Measurements from ENCODE around the gene MEGF11.
A peak's percentile ranks its signal among the peaks of the same experiment; 100 is the strongest.

MEGF11 gene

DNA sequence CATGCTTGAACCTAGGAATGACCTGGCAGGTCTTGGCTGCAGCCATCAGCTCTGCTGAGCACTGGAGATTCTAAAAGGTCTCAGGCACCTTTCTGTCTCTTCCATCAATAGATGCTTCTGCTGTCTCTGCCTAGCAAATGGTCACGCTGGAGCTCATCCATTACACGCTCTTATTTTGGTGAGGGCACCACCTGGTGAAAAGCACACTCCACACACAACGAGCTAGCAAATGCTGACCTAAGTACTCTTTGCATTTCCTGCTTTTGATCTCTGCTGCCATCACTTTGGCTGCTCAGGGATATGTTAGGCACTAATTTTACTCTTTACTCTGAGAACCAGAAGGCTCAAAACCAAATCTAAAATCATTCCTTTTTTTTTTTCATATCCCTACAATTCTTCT is 293.0 kb downstream of the MEGF11 start:
- DNase-seq, result no peak

DNA sequence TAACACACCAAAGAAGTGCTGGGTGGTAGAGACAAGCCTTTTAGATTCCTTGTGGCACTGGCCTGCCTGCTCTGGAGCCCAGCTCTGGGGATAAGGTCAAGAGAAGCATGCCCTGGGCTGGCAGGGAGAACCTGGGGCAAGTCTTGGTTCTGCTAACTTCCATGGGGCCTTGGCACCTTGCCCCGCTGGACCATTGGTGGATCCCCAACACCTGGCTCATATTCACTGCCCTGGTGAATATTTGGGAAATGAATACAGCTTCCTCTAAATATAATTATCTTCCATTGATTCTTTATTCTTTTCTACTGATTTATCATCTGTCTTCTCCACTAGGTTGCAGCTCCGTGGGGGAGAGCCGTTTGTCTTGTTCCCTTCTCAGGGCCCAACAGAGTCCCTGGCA is 294.7 kb downstream of the MEGF11 start:
- DNase-seq, result no peak

DNA sequence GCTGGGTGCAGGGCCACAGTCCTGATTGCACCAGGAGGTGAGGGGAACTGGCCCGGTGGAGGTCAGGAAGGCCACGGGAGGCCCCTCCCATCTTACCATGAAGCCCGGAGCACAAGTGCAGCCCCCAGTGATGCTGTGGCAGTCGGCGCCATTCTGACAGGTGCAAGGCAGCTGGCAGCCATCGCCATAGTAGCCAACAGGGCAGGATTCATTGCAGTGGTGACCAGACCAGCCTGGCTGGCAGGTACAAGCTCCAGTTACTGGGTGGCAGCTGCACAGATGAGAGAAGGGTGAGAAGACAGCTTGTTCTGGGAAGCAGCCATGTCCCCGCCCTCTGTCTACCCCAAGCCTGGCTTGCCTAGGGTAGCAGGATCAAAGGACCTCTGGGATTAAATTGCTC is 296.1 kb downstream of the MEGF11 start:
- DNase-seq, result peak; percentile 90

DNA sequence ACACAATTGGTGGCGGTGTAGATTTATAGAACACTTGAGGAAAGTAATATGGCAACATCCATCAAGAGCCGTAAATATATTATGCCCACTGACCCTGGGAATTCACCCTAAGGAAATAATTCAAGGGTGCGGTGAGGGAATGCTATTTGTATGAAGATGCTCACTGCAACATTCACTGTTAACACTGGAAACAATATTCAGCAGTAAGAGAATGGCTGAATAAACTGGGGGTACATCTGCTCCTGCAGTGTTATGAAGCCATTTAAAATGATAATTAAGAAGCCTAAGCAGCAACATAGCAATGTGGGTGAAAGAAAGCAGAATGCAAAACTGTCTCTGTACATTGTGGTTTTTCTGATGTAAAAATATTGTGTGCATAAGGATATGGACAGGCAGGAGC is 296.7 kb downstream of the MEGF11 start:
- DNase-seq, result no peak

DNA sequence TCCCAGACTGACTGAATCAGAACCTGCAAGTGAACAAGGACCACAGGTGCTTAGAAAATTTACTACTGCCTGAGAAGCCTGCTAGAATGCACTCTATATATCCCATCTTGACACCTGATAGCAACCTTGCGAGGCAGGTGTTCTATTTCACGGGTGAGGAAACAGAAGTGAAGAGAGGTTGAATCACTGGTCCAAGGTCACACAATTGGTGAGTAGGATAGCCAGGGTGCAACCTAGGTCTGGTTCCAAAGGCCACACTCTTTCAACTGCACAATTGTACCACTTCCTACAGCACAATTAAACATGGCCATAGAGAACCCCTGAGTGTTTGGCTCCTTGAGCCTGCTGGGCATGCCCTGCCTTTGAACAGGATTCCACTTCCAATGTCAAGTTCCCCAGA is 297.2 kb downstream of the MEGF11 start:
- DNase-seq, result no peak

DNA sequence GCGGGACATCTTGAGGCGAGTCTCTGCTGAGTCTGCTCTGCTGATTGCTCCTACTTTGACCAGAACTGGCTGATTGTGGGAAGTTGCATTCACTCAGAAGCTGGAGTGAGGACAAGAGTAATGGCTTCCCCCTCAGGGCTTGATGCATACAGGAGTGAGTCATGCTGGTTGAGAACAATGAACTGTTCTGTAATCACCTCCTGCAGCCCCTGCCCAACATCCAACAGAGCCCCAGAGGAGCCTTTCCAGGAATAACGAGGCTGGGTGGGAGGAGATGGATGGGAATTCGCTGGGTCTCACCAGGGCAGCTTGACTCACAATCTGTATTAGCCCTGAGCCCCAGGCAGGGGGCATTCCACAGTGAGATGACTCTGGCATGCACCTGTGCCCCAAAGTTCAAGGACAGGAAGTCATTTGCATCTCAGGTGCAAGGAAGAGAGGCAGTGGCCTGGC is 299.2 kb downstream of the MEGF11 start:
- peak; percentile 44 for DNase-seq

DNA sequence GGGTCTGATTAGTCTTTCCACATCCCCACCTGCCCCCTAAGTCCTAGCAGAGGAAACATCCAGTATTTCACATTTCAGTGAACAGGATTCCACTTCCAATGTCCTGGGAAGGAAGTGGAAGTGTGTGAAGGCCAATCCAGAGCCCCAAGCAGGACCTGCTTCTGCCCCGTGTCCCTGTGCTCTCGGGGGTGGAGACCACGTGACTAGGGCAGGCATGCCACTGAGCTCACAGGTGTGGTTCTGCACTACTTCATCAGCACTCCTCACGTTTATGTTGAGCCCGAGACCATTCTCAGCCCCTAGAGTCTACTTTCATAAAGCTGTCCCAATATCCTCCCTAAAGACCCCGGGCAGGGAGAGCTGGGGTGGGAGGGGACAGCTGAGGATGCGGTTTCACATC is 299.9 kb downstream of the MEGF11 start:
- no peak for DNase-seq

DNA sequence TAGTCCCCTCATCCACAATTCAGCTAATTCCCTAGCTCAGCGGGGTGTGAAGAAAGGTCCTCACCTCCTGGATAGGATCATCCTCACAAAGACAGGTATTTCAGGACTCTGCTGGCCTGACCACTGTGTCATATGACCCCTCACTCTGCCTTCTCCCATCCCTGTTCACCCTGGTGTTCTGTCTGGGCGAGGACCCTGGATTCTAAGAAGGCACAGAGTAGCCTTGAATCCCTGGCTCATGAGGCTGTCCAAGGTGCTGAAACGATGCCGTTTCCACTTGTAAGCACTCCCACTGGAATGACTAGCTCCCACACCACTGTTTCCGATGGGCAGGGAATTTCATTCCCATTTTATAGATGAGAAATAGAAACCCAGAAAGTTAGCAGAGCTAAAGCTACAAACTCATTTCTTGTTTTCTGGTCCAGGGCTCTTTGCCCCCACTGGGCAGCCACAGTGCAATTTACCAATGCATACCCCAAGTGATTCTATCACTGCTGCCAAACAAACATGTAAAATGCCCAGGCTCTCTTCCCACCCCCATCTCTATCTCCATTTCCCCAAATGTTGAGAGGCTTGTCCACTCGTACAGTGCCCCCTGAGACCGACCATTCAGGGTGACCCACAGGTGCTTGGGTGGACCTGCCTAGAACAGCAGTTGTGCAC is 301.0 kb downstream of the MEGF11 start:
- DNase-seq, result no peak

DNA sequence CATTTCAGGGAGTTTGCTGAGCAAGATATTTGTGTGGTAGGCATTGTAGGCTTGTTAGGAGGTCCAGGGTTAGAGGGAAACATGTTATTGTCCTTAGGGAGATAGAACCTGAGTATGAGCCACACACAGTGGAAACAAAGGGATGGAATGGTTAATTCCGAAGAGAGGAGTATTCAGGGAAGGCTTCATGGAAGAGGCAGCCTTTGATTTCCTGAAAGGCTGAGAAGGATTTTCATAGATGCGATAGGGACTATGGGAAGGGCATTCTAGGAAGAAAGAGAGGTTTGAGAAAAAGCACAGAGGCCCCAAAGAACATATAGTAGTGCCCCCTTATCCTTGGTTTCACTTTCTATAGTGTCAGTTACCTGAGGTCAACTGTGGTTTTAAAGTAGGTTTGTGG is 302.5 kb downstream of the MEGF11 start:
- DNase-seq, result no peak

DNA sequence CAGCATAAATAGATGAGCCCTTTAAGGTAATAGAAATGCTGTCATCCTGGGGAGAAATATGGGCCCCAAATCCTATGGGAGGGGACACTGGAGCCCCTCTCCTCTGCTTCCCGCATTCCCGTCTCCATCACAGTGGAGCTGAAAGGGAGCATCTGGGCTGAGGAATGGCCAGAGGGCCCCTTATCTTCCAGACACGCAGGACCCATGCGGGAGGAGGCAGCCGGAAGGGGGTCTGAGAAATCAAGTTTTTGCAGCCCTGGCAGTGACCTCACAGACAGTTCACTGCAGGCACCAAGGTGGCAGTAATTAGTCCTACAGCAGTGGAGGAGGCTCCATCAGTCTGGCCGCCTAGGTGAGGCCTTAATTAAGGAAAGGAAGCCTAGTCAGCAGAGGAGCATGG is 304.1 kb downstream of the MEGF11 start:
- DNase-seq, result no peak

DNA sequence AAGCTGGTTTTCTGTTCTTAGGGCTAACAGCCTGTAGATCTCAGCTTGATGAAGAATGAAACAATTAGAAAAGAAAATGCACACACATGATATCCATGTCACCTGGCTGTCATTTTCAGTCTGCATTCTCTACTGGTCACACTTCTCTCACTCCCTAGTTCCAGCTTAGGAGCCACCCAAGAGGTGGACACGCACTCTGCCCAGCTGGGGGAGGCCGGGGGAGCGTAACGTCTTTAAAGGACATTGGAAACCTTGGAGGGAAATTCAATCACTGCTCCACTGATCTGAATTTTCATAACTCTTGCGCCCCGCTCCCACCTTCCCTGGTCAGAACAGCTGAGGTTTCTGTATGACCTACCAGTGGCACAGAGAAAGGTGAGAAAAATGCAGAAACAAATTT is 304.5 kb downstream of the MEGF11 start:
- DNase-seq, result no peak

DNA sequence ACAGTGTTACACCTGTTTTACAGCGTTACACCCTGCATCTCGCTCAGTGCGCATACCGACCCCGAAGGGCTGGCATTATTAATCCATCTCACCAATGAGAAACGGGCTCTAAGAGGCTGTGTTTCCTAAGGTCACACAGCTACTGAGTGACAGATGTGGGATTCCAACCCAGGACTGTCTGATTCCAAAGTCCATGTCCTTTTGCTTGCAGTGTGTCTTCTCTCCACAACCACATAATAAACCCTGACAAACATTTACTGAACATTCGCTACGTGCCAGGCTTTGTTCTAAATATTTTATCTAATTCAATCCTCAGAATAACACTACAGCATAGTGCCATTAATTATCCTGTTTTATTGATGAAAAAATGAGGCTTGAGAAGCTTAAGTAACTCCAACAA is 305.2 kb downstream of the MEGF11 start:
- no peak for DNase-seq

DNA sequence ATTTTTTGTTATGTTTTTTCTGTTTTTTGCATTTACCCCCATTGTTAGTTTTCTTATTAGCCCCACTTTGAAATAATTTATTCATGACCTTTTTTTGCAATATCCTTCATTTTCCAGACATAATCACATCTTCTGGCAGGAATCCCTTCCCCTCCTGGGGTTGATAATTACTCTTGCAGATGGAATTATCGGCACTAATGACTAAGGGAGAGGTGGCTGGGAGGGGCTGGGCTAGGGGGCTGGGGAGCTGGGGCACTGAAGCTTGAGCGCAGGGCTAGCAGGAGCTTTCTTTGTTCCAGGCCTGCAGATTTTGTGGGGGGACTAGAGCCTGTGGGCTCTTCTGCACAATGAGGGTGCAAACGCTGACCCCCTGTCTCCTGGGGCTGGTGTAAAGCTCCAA is 306.5 kb downstream of the MEGF11 start:
- peak; percentile 70 for DNase-seq

DNA sequence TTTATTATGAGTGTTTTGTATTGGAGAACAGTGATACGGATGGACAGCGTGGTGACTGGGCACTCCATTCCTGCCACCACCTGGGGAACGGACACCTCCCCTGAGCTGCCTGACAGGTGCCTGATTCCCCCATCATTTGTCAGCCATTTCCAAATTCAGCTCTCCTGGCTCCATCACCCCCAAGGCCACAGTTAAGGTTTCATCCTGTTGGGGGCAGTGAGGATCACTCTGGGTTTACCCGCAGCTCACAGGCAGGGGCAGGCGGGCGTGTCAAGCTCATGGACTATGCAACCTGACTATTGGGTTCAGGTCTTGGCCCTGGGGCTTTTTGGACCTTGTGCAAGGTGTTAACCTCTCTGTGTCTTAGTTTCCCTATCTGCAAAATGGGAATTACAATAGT is 307.9 kb downstream of the MEGF11 start:
- no peak for DNase-seq

DNA sequence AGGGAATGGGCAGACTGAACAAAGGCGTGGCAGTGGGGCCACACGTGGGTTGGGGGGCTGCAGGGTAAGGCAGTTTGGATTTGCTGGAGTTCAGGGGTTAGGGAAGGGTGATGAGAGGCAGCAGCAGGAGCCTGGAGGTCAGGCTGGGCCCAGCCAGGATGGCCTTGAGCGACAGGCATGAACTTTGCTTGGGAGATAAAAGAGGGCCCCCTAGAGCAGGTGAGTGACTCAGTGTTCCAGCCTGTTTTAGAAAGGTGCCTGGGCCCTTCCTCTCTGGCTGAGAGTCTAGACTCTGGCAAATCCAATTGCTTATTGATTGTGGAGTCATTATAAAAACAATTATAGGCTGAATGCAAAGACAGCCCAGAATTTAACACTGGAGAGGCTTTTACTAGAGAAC is 309.1 kb downstream of the MEGF11 start:
- no peak for DNase-seq

DNA sequence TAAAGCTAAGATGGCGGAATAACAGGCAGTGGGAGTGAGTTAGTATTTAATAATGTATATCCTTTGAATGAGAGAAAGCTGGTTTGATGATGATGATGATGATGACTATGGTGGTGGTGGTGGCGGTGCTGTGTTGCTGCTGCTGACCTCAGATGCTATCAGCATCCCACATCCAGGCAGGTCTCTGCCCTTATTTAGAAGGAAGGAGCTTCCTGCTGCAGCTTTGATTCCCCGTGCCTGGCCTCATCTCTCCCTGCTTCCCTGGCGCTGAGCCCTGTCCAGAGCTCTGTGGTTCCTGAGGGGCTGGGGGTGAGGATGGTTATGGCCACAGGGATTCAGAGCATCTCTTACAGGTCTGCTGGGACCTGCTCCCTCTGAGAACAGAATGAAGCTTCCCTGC is 311.1 kb downstream of the MEGF11 start:
- no peak for DNase-seq

DNA sequence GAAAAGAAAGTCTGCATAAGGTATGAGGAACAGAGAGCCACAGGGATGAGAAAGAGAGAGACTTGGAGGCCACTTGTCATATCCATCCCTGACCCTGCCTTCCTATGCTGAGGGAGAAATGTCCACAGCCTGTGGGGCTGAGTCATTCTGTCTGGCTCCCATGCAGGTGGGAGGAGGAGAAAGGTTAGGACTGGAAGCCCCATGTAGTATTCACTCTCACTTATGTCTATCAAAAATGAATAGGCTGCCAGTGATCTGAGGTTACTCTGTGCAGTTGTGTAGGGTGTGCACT is 313.0 kb downstream of the MEGF11 start:
- no peak for DNase-seq

DNA sequence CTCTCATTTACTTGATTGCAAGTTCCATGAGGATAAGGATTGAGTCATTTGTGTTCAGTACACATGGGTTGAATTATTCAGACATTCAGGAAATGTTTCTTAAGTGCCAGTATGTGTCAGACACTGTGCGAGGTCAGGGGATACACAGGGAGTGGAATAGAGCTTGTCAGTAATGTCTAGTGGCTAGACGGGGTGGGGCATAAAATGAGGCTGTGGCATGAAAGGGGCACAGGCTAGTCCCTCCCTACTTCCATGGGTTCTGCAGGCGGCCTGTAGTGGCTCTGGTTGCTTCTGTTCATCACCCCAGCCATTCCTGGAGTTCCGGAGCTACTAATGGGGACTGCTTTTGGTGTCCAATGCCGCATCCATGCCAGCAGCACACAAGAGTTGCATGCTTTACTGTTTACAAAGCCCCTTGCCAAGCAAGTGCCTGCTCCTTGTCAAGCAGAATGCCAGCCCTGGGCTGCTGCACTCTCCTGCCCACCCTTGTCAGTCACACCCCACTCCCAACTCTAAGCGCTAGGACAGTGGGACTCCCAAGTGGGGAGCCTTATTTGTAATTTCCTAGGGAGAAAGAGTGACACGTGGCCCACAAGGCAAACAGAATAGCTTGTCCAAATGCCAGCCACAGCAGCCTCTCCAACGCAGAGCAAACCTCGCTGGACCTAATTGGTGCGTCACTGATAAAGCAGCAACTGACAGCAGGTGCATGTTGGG is 313.5 kb downstream of the MEGF11 start:
- peak; percentile 76 for DNase-seq

DNA sequence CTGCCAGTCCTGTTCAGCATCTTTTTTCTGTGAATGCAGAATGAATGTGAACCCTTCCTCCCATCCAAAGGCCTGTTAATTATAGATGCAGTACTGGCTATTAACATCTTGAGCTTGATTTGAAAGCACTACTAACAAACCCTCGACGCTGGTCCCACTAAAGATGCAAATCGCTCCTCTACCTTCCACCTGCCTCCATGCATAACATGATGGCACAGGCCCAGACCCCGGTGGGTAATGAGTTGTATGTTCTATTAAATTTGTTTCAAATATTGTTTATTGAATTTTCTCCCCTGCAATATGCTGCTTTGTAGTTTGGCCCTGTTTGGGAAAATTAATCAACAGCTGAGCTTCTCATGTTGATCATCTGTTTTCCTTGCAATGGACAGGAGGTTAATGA is 314.9 kb downstream of the MEGF11 start:
- DNase-seq, result peak; percentile 95

DNA sequence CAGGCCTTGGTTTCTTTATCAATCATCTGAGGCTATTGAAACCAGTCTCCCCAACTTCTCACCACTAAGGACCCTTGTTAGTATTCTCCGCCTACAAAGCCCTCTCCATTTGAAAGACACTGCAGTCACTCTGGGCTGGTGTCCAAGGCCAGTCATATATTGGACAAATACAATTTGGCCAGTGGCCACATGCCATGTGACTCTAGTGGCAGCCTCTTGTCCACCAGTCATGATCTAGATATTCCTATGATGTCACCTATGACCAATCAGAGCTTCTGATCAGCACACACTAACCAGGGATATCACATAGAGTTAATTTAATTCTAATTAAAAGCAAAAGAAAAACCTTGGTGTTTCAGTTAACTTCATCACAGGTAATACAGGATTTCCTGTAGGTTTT is 316.1 kb downstream of the MEGF11 start:
- DNase-seq, result no peak

DNA sequence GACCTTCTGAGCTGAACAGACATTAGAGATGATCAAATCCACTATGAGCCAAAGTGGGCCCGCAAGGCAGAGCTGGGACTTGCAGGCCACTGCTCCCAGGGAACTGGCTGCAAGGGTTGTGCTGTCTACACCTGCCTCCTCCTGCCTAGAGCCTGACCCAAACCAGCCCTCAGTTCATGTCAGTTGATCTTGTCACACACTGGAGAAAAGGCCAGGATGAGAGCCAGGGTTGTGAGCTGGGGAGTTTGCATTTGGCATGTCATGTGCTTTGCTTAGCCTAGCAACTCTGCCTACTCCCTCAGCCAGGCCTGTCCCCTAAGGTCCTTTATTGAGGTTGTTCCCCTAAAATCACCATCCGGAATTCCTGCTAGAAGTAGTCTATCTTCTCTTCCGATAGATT is 316.5 kb downstream of the MEGF11 start:
- no peak for DNase-seq

DNA sequence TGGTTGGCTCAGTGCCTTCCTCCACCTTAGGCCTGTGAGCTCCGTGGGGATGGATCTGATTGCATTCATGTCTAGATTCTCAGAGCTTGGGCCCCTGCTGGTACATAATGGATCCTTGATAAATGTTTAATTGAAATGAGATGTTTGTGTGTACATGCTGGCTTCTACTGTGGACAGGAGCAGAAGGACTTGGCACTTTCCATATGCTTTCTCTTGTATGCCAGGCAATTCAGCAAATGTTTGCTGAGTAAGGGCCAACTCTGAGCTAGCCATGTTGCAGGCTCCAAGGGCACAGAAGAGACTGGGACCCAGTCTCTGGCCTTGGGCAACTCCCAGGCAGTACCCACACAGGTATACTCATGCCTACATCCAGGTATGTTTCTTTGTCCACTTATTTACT is 317.3 kb downstream of the MEGF11 start:
- no peak for DNase-seq

DNA sequence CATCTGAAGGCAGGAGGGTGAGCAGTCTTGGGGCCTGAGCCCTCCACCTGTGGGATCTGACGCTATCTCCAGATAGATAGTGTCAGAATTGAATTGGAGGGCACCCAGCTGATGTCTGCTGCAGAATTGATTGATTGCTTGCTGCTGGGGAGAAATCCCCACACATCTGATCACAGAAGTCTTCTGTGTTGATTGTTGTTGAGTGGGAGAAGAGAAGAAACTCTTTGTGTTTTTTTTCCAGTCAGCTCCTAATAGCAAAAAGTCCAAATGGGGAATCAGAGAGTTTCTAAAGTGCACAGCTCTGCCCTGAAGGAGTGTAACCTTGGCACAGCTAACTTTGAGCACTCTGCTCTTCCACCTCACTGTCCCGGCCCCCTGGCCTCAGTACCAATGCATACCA is 318.2 kb downstream of the MEGF11 start:
- no peak for DNase-seq

DNA sequence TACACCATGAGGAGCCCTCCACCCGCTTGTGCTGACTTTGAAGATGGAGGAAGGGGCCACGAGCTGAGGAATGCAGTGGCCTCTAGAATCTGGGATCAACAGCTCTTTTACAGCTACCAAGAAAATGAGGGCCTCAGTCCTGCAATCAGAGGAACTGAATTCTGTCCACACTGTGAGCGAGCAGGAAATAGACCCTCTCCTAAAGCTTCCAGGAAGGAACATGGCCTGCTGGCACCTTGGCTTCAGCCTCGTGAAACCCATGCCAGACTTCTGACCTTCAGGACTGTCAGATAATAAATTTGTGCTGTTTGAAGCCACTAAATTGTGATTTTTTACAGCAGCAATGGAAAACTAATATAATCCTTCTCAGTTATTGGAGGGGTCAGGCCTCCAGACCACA is 322.3 kb downstream of the MEGF11 start:
- no peak for DNase-seq

DNA sequence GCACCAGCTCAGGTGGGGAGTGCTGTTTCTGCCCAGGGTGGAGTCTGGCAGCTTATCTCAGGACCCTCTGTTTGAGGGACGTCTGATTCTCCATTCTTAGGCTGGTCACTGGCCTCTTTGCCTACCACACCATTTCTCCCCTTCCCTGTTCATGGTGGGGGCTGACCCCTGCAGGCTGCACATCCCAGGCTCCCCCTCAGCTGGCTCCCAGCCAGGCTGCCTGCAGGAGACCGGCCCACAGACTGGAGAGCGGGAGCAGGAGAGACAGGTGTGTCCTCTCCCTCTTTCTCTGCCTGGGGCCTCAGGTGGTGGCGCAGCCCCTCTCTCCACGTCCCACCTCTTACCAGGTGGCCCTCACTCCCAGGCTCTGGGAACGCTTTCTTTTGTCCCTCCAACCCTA is 323.4 kb downstream of the MEGF11 start:
- DNase-seq, result peak; percentile 89
